Esophagus mucosa (tissue), 1 donor: Measurements from ENCODE around the gene ZNF564. TPM values are rescaled to one million over a fixed set of nuclear protein-coding genes. Genes with fewer than 3 reads are reported as not detected.
"Not testable (repeated sequence)": the region's sequence is repeated elsewhere in the genome, so short reads cannot be mapped to it uniquely, and the experiment has no call there.

Source experiments
- ATAC-seq: fragments of 200-7000 bp; cut with Tn5 transposase; one replicate; pipeline ENCODE4 v1.9.1; 2020
- total RNA-seq: library from RNA; stranded (reverse); gene quantifications from one replicate; pipeline ENCODE4 v1.2.4, GENCODE V29; 2023
- donor health status: DM: yes; HTN: yes; CAD: no.

ZNF564 gene
- total RNA-seq, 1 donor from 2014 or later: 4.1 TPM

DNA sequence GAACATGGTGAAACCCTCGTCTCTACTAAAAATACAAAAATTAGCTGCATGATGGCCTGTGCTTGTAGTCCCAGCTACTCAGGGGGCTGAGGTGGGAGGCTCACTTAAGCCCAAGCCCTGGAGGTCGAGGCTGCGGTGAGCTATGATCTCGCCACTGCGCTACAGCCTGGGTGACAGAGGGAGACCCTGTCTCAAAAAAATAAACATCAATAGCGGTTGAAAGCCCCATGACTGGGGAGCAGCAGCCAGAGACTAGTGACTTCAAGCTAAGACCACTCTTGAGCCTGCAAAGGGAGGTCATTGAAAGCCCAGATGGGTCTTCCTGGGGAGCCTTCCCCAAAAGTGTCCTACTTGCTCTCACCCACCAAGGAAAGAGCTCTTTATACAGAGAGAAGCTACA is 54.8 kb downstream of the ZNF564 start:
- ATAC-seq: no peak

DNA sequence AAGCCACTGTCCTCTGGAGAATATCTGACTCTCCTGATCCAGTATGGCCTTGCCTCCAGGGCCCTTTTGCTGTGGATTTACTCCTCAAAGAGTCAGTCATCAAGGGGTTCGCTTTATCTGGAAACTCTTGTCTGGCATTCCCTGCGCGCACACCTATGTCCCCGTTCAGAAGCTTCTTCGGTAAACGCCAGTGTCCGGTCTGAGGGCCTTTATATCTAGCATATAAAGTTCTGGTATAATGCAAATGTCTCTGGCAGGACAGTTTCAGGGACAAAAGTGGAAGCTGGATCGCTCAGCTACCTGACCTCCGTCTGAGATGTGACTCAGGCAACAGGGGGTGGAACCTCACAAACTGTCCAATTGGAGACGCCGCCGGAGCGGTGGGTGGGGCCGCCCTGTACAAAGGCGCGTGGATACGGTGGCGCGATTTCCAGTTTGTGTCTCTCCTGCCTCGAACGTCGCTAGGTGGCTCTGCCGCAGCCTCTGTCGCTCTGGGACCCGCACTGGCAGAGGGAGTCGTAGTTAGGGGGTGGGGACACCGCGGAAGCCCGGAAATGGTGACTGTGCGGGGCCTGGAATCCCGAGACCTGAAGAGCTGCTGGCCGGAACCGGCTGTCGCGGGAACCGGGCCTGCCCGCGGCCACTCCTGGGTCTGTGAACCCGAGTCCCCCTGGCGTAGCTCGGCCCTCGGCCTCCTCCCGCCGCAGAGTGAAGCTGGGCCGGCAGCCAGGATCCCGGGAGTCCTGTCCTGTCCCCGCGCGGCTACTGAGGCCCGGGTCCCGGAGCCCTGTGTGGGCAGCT is 56.1 kb downstream of the ZNF564 start:
- peak; percentile 100 for ATAC-seq

DNA sequence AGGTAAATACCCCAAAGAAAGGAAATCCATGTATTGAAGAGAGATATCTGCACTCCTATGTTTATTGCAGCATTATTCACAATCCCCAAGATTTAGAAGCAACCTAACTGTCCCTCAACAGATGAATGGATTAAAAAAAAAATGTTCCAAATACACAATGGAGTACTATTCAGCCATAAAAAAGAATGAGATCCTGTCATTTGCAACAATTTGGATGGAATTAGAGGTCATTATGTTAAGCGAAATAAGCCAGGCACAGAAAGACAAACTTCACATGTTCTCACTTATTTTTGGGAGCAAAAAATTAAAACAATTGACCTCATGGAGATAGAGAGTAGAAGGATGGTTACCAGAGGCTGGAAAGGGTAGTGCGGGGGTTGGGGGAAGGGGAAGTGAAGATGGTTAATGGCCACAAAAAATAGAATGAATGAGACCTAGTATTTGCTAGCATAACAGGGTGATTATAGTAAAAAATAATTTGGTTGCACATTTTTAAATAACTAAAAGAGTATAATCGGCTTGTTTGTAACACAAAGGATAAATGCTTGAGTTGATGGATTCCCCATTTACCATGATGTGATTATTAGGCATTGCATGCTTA is 56.9 kb downstream of the ZNF564 start:
- no peak for ATAC-seq

DNA sequence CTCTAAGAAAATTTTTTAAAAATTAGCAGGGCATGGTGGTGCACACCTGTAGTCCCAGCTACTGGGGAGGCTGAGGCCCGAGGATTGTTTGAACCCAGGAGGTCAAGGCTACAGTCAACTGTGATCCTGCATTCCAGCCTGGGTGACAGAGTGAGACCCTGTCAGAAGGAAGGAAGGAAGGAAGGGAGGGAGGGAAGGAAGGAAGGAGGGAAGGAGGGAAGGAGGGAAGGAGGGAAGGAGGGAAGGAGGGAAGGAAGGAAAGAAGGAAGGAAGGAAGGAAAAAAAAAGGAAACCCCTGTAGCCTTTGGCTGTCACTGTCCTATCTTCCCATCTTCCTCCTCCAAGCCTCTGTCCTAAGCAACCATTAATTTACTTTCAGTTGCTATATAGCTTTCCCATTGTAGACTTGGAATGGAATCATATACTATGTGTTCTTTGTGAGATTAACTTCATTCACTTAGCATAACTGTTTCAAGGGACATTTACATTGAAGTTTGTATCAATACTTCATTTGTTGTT is 65.0 kb downstream of the ZNF564 start:
- not testable (repeated sequence) for ATAC-seq

DNA sequence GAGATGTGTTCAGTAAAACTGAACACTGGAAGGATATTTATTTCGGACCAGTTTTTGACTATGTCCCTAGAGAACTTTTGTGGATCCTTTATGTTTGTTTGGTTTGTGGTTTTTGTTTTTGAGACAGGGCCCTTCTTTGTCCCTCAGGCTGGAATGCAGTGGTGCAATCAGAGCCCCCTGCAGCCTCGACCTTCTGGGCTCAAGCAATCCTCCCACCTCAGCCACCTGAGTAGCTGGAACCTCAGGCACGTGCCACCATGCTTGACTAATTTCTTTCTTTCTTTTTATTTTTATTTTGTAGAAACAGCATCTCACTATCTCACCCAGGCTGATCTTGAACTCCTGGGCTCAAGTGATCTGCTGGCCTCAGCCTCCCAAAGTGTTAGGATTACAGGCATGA is 65.7 kb downstream of the ZNF564 start:
- ATAC-seq: no peak

DNA sequence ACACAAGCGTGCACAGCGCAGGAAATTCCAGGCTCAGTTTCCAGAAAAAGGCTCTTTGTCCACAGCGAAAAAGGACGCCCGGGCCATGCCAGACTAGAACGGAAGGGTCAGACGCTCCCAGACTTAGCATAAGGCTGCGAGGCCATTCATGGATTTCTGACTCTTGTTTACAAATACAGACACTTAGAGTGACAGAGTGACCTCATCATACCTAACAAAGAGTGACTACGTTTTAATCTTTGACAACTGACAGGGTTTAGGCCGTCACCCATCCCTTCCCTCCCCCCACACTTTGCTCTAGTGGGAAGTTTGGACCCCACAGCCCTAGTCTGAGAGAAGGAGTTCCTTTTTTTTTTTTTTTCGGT is 66.2 kb downstream of the ZNF564 start:
- peak; percentile 45 for ATAC-seq

DNA sequence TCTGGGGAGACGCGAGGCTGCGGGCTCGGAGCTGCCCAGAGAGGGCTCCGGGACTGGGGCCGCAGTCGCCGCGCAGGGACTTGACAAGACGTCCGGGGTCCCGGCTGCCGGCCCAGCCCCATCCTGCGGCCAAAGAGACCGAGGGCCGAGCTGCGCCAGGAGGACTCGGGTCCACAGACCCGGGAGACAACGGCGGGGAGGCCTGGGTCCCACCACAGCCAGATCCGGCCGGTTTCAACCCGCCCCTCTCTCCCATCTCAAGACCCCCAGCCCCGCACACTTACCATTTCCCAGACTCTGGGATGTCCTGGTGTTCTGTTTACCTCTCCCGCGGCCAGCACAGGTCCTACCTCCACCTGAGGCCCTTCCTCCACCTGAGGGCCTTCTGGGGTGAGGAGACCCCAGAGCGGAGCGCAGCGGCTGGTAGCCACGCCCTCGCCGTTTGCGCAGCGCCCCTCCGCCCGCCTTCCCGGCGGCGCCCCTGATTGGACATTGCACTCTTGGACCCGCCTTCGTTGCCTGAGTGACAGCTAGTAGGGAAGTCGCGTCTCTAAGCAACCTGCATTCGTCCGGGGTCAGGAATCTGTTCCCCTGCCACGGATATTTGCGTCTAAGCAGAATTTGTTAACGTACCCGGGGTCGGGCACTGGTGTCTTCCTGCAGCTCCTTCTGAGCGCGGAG is 66.8 kb downstream of the ZNF564 start, which contains the start of gene ZNF709:
Gene ZNF709, minus strand, starts transcription at position 446 of the 681 bp plus-strand sequence. Its CDS starts 159 bp downstream, at position 287.
- ATAC-seq: peak; percentile 88

DNA sequence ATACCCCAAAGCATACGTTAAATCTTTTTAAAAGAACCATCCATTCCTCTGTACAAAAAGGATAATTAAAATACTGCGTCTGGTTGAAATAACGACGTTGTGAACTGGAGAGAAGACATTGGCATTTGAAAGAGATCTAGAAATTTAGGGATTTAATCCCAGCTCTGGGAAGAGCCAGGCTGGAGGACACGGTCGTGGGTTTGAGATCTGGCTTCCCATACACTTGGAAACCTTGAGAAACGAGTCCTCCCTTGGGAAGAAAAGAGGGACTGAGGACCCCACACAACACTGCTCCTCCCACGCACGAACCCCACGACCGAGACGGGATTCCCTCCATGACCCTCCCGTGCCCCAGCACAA is 67.3 kb downstream of the ZNF564 start:
- no peak for ATAC-seq

DNA sequence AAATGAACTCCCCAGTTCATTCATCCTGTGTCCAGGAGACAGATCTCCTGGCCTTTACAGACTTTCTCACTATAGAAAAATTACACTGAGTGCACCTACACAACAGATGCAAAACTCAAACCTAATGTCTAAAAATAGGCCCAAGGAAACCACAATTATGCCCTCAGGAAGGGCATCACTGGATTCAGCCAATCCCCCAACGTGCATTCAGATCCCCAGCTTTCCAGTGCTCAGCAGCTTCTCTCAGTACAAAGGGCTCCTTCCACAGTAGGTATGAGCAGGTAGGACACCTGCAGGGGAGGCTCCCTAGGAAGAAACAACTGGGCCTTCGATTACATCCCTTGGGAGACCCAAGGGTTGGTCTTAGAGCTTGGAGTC is 68.8 kb downstream of the ZNF564 start:
- no peak for ATAC-seq

DNA sequence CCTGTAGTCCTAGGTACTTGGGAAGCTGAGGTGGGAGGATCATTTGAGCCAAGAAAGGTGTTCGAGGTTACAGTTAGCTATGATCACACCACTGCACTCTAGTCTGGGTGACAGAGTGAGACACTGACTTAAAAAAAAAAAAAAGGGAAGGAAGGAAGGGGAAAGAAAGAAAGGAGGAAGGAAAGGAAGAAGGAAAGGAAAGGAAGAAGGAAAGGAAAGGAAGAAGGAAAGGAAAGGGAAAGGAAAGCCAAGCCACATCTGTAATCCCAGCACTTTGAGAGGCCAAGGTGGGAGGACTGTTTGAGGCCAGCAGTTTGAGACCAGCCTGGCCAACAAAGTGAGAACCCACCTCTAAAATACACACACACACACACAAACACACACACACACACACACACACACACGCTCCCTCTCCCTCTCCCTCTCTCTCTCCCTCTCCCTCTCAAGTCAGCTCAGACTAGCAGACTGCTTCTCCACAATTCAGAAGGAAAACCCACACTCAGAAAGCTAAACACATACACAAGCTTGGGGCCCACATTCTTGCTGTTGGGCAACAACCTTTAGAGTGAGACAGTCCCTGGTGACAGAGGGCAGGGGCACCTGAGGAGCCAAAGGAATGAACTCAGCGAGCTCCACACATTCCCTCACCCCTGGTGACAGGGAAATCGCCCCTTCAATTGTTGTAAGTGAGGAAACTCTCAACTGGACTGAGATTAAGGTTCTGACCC is 69.3 kb downstream of the ZNF564 start:
- ATAC-seq: no peak

DNA sequence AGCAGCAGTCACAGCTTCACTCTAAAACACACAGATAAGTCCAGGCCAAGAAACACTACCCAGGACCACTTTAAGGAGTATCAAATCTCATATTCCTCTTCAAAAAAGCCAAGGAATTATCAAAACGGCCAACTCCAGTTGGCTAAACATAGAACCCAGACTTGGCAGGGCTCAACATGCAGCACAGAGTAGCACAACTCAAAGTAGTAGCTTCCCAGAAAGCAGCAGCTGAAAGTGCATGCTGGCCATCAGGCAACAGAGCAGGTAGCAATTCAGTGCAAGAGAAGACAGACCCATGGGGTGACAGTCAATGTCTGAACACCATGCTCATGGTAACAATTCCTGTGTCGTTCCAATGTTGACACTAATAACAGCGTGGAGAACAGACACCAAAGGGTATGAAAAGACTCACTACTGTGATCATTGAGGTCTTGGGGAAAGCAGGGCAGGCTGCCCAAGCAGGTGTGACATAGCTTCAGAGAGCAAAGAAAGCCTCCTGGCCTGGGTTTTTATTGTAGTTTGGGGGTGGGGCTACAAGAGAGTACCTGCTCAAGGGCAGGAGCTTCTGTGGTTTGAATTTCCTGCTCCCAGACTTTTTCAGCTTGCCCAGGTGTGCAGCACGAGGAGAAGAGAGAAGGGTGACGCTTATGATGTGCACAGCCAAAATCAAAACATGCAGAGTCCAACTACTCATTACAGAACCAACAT is 72.9 kb downstream of the ZNF564 start:
- ATAC-seq: no peak

Other genes with a start within 250 kb of the ZNF564 start
- gene ZNF563, start 217.8 kb downstream of the ZNF564 start, total RNA-seq: 1.7 TPM
- gene ZNF442, start 185.8 kb downstream of the ZNF564 start, total RNA-seq: 2.8 TPM
- 2.3 TPM for gene ZNF799, start 150.2 kb downstream of the ZNF564 start, total RNA-seq
- 3.4 TPM for gene ZNF443, start 110.5 kb downstream of the ZNF564 start, total RNA-seq
- 0.52 TPM for gene ZNF709, start 66.7 kb downstream of the ZNF564 start, total RNA-seq
- gene ZNF490, start 59.3 kb upstream of the ZNF564 start, total RNA-seq: 5.2 TPM
- gene ZNF791, start 59.4 kb upstream of the ZNF564 start, total RNA-seq: 14.7 TPM
- gene MAN2B1, start 115.3 kb upstream of the ZNF564 start, total RNA-seq: 29.0 TPM
- gene WDR83, start 115.3 kb upstream of the ZNF564 start, total RNA-seq: 4.0 TPM
- gene DHPS, start 130.4 kb upstream of the ZNF564 start, total RNA-seq: 34.1 TPM
- not detected for gene GNG14, start 136.5 kb upstream of the ZNF564 start, total RNA-seq
- gene FBXW9, start 145.1 kb upstream of the ZNF564 start, total RNA-seq: 11.1 TPM
- 36.0 TPM for gene TNPO2, start 172.4 kb upstream of the ZNF564 start, total RNA-seq
- 122 TPM for gene TRIR, start 183.2 kb upstream of the ZNF564 start, total RNA-seq
- gene GET3, start 186.0 kb upstream of the ZNF564 start, total RNA-seq: 60.9 TPM
- gene BEST2, start 200.3 kb upstream of the ZNF564 start, total RNA-seq: not detected
- 38.2 TPM for gene HOOK2, start 224.1 kb upstream of the ZNF564 start, total RNA-seq
- gene JUNB, start 240.0 kb upstream of the ZNF564 start, total RNA-seq: 267 TPM